HepG2 (cell line): ENCODE measurements around the gene ADSS1. TPM values are rescaled to one million over a fixed set of nuclear protein-coding genes. Genes with fewer than 3 reads are reported as not detected.

Source experiments
- CC2D1A ChIP-seq: sonication (generic); formaldehyde crosslinking; IDR thresholded peaks from 2 replicates; pipeline ENCODE4 v1.8.1; 2023; ENCODE audit warnings: mild to moderate bottlenecking, missing genetic modification reagents
- FOSL2 ChIP-seq: sonication (generic); formaldehyde crosslinking; IDR thresholded peaks from 2 replicates; pipeline ENCODE4 v1.4.0; 2020; ENCODE audit warnings: missing genetic modification reagents
- GATAD1 ChIP-seq: IDR thresholded peaks from 2 replicates; pipeline ENCODE4 v1.6.1; 2016; ENCODE audit warnings: missing genetic modification reagents, missing compliant biosample characterization
- HNRNPL ChIP-seq: fragments of 200-400 bp; formaldehyde crosslinking; IDR thresholded peaks from 2 replicates; pipeline ENCODE4 v1.6.1; 2017; ENCODE audit warnings: mild to moderate bottlenecking, low read depth, low read length
- MLLT10 ChIP-seq: sonication (generic); formaldehyde crosslinking; IDR thresholded peaks from 2 replicates; pipeline ENCODE4 v1.4.0; 2020; ENCODE audit warnings: missing genetic modification reagents
- RXRA ChIP-seq: sonication (generic); formaldehyde crosslinking; IDR thresholded peaks from 2 replicates; pipeline ENCODE4 v1.5.1; 2020; ENCODE audit warnings: missing genetic modification reagents
- SOX6 ChIP-seq, 2 experiments: fragments of 450-650 bp in 1 of 2; sonication (generic) in 1 of 2; formaldehyde crosslinking in 1 of 2; IDR thresholded peaks; 2 replicates each; pipeline versions ENCODE4 v1.4.0 to v1.6.1; 2017 to 2020; ENCODE audit warnings: antibody characterized with exemption in 1 of 2, mild to moderate bottlenecking in 1 of 2, missing genetic modification reagents in 1 of 2
- ZBTB7A ChIP-seq: sonication (generic); formaldehyde crosslinking; IDR thresholded peaks from 2 replicates; pipeline ENCODE4 v1.8.0; 2022; ENCODE audit warnings: mild to moderate bottlenecking, missing genetic modification reagents
- ZNF232 ChIP-seq: sonication (generic); formaldehyde crosslinking; IDR thresholded peaks from 2 replicates; pipeline ENCODE4 v1.4.0; 2020; ENCODE audit warnings: missing genetic modification reagents, borderline replicate concordance
- ZNF468 ChIP-seq: sonication (generic); formaldehyde crosslinking; IDR thresholded peaks from 2 replicates; pipeline ENCODE4 v1.8.0; 2022; ENCODE audit warnings: mild to moderate bottlenecking, moderate library complexity, missing genetic modification reagents
- ZNF605 ChIP-seq: sonication (generic); formaldehyde crosslinking; IDR thresholded peaks from 2 replicates; pipeline ENCODE4 v1.8.0; 2022; ENCODE audit warnings: mild to moderate bottlenecking, missing genetic modification reagents
- polyA plus RNA-seq, 8 experiments: library from polyadenylated mRNA; depleted of rRNA in 3 of 8; stranded (reverse) in 7 of 8; unstranded in 1 of 8; fragments of >200 nt; fragmentation: Illumina TruSeq in 4 of 8; extraction: Trizol in 4 of 8; gene quantifications; 2 replicates each; pipeline versions ENCODE4 v1.2.1 to v1.2.3, GENCODE V29; 2011 to 2016; ENCODE audit warnings: low read depth in 4 of 8, missing spikeins in 1 of 8, mixed read lengths in 1 of 8; ENCODE audit not compliant: insufficient read depth in 1 of 8
- total RNA-seq, 5 experiments: library from RNA; depleted of rRNA; stranded (reverse); fragments of >200 nt; fragmentation: Illumina TruSeq; extraction: Trizol; gene quantifications; 2 replicates each; pipeline ENCODE4 v1.2.3, GENCODE V29; 2016; ENCODE audit warnings: low read depth in 1 of 5
- TF ChIP-seq, protein P1 (sequence below): sonication (generic); formaldehyde crosslinking; IDR thresholded peaks from 2 replicates; pipeline ENCODE4 v1.4.0; 2020; ENCODE audit warnings: mild to moderate bottlenecking, missing genetic modification reagents
- TF ChIP-seq, protein P2 (sequence below): IDR thresholded peaks from 2 replicates; pipeline ENCODE4 v1.6.1; 2016; ENCODE audit warnings: control low read depth
- TF ChIP-seq, protein P3 (sequence below): sonication (generic); formaldehyde crosslinking; IDR thresholded peaks from 2 replicates; pipeline ENCODE4 v1.4.0; 2020; ENCODE audit warnings: missing genetic modification reagents, borderline replicate concordance
- TF ChIP-seq, protein P4 (sequence below): sonication (generic); formaldehyde crosslinking; IDR thresholded peaks from 2 replicates; pipeline ENCODE4 v1.5.0; 2020; ENCODE audit warnings: missing genetic modification reagents
- TF ChIP-seq, protein P5 (sequence below): sonication (generic); formaldehyde crosslinking; IDR thresholded peaks from 2 replicates; pipeline ENCODE4 v1.4.0; 2020; ENCODE audit warnings: missing genetic modification reagents, borderline replicate concordance

The ADSS1 gene
- total and polyA plus RNA-seq, 2 of the 13 experiments (the other 11 are each of a cell fraction or from before 2014, with no cell fraction given), result 1.0 to 36.7 TPM

- TF ChIP-seq MLLT10 (CRISPR knock-in tag) (no peak), HNRNPL (peak; percentile 100), ZNF605 (CRISPR knock-in tag) (peak; percentile 91), GATAD1 (CRISPR knock-in tag) (peak; percentile 68; the same call in 1 of the 2 replicates), RXRA (CRISPR knock-in tag) (peak; percentile 97), CC2D1A (CRISPR knock-in tag) (no peak), ZNF232 (CRISPR knock-in tag) (peak; percentile 97), ZBTB7A (CRISPR knock-in tag) (peak; percentile 37; the same call in 1 of the 2 replicates), ZNF468 (CRISPR knock-in tag) (peak; percentile 87; the same call in 1 of the 2 replicates), FOSL2 (CRISPR knock-in tag) (peak; percentile 50), SOX6 (IDR thresholded peaks at IDR 0.05) (no peak), SOX6 (CRISPR knock-in tag; IDR thresholded peaks at IDR 0.05) (peak; percentile 49; the same call in 1 of the 2 replicates)
- TF ChIP-seq, protein P1, sequence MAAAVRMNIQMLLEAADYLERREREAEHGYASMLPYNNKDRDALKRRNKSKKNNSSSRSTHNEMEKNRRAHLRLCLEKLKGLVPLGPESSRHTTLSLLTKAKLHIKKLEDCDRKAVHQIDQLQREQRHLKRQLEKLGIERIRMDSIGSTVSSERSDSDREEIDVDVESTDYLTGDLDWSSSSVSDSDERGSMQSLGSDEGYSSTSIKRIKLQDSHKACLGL (CRISPR knock-in tag), result peak; percentile 85; the same call in 1 of the 2 replicates
- TF ChIP-seq, protein P2, sequence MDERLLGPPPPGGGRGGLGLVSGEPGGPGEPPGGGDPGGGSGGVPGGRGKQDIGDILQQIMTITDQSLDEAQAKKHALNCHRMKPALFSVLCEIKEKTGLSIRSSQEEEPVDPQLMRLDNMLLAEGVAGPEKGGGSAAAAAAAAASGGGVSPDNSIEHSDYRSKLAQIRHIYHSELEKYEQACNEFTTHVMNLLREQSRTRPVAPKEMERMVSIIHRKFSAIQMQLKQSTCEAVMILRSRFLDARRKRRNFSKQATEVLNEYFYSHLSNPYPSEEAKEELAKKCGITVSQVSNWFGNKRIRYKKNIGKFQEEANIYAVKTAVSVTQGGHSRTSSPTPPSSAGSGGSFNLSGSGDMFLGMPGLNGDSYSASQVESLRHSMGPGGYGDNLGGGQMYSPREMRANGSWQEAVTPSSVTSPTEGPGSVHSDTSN (CRISPR knock-in tag), result no peak
- TF ChIP-seq, protein P3, sequence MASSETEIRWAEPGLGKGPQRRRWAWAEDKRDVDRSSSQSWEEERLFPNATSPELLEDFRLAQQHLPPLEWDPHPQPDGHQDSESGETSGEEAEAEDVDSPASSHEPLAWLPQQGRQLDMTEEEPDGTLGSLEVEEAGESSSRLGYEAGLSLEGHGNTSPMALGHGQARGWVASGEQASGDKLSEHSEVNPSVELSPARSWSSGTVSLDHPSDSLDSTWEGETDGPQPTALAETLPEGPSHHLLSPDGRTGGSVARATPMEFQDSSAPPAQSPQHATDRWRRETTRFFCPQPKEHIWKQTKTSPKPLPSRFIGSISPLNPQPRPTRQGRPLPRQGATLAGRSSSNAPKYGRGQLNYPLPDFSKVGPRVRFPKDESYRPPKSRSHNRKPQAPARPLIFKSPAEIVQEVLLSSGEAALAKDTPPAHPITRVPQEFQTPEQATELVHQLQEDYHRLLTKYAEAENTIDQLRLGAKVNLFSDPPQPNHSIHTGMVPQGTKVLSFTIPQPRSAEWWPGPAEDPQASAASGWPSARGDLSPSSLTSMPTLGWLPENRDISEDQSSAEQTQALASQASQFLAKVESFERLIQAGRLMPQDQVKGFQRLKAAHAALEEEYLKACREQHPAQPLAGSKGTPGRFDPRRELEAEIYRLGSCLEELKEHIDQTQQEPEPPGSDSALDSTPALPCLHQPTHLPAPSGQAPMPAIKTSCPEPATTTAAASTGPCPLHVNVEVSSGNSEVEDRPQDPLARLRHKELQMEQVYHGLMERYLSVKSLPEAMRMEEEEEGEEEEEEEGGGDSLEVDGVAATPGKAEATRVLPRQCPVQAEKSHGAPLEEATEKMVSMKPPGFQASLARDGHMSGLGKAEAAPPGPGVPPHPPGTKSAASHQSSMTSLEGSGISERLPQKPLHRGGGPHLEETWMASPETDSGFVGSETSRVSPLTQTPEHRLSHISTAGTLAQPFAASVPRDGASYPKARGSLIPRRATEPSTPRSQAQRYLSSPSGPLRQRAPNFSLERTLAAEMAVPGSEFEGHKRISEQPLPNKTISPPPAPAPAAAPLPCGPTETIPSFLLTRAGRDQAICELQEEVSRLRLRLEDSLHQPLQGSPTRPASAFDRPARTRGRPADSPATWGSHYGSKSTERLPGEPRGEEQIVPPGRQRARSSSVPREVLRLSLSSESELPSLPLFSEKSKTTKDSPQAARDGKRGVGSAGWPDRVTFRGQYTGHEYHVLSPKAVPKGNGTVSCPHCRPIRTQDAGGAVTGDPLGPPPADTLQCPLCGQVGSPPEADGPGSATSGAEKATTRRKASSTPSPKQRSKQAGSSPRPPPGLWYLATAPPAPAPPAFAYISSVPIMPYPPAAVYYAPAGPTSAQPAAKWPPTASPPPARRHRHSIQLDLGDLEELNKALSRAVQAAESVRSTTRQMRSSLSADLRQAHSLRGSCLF (CRISPR knock-in tag), result no peak
- TF ChIP-seq, protein P4, sequence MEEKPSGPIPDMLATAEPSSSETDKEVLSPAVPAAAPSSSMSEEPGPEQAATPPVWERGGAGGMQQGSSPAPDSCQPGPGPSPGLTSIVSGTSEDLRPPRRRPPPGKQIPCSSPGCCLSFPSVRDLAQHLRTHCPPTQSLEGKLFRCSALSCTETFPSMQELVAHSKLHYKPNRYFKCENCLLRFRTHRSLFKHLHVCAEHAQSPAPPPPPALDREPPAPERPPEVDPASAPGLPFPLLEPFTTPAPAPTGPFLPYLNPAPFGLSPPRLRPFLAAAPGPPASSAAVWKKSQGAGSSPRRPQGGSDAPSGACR, result peak; percentile 86
- TF ChIP-seq, protein P5, sequence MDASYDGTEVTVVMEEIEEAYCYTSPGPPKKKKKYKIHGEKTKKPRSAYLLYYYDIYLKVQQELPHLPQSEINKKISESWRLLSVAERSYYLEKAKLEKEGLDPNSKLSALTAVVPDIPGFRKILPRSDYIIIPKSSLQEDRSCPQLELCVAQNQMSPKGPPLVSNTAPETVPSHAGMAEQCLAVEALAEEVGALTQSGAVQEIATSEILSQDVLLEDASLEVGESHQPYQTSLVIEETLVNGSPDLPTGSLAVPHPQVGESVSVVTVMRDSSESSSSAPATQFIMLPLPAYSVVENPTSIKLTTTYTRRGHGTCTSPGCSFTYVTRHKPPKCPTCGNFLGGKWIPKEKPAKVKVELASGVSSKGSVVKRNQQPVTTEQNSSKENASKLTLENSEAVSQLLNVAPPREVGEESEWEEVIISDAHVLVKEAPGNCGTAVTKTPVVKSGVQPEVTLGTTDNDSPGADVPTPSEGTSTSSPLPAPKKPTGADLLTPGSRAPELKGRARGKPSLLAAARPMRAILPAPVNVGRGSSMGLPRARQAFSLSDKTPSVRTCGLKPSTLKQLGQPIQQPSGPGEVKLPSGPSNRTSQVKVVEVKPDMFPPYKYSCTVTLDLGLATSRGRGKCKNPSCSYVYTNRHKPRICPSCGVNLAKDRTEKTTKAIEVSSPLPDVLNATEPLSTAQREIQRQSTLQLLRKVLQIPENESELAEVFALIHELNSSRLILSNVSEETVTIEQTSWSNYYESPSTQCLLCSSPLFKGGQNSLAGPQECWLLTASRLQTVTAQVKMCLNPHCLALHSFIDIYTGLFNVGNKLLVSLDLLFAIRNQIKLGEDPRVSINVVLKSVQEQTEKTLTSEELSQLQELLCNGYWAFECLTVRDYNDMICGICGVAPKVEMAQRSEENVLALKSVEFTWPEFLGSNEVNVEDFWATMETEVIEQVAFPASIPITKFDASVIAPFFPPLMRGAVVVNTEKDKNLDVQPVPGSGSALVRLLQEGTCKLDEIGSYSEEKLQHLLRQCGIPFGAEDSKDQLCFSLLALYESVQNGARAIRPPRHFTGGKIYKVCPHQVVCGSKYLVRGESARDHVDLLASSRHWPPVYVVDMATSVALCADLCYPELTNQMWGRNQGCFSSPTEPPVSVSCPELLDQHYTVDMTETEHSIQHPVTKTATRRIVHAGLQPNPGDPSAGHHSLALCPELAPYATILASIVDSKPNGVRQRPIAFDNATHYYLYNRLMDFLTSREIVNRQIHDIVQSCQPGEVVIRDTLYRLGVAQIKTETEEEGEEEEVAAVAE (CRISPR knock-in tag), result peak; percentile 73
These were observed 12.0 kb downstream of the ADSS1 start (continued) for GRCh38 chr14:104735830-104736642.
